SJSA1 (cell line): ENCODE measurements around the gene IL12RB1. TPM values are rescaled to one million over a fixed set of nuclear protein-coding genes. Genes with fewer than 3 reads are reported as not detected.
"Not testable (repeated sequence)": the region's sequence is repeated elsewhere in the genome, so short reads cannot be mapped to it uniquely, and the experiment has no call there.

Experiments used
- DNase-seq, 2 experiments: peaks; one replicate each; pipeline ENCODE4 v3.0.0-alpha.2; 2015 to 2020; ENCODE audit warnings: low spot score in 2 of 2, low read depth in 1 of 2
- H3K27ac ChIP-seq: fragments of 250-450 bp; sonication (Bioruptor Pico); 2 replicates; pipeline ENCODE4 v1.5.1; 2020; ENCODE audit warnings: mild to moderate bottlenecking, moderate library complexity
- H3K27me3 ChIP-seq: fragments of 250-450 bp; sonication (Bioruptor Pico); replicated peaks from 2 replicates; pipeline ENCODE4 v1.5.1; 2020; ENCODE audit warnings: mild to moderate bottlenecking, moderate library complexity
- H3K36me3 ChIP-seq: fragments of 250-450 bp; sonication (Bioruptor Pico); 2 replicates; pipeline ENCODE4 v1.5.1; 2020; ENCODE audit warnings: mild to moderate bottlenecking
- H3K4me1 ChIP-seq: fragments of 250-450 bp; sonication (Bioruptor Pico); replicated peaks from 2 replicates; pipeline ENCODE4 v1.6.1; 2021; ENCODE audit warnings: mild to moderate bottlenecking
- H3K4me3 ChIP-seq: fragments of 250-450 bp; sonication (Bioruptor Pico); 2 replicates; pipeline ENCODE4 v1.5.1; 2020; ENCODE audit warnings: mild to moderate bottlenecking
- H3K9me3 ChIP-seq: fragments of 250-450 bp; sonication (Bioruptor Pico); replicated peaks from 2 replicates; pipeline ENCODE4 v1.5.1; 2020; ENCODE audit warnings: mild to moderate bottlenecking
- total RNA-seq: library from RNA; depleted of rRNA; stranded (reverse); fragments of >200 nt; shearing (Covaris generic); gene quantifications from 2 replicates; pipeline ENCODE4 v1.2.3, GENCODE V29; 2014

Gene IL12RB1
- total RNA-seq, 1 experiment from 2014 or later: 0.21 TPM

GRCh38 chr19:18090545-18091216 lies 3.9 kb upstream of the IL12RB1 start:
- Histone ChIP-seq H3K27ac (no peak overlapping the region), H3K4me1 (peaks cover 6% of the 10 kb centered on the region), H3K9me3 (no peaks in the 10 kb centered on the region), H3K4me3 (no peak overlapping the region), H3K27me3 (no peaks in the 10 kb centered on the region), H3K36me3 (no peaks in the 10 kb centered on the region)
- DNase-seq: no peak

- H3K4me3 ChIP-seq: no peak overlapping the region
- peaks cover 6% of the 10 kb centered on the region for H3K4me1 ChIP-seq
- no peak overlapping the region for H3K27ac ChIP-seq
- H3K9me3 ChIP-seq: no peaks in the 10 kb centered on the region
- no peak for DNase-seq
- H3K36me3 ChIP-seq: no peaks in the 10 kb centered on the region
- H3K27me3 ChIP-seq: no peaks in the 10 kb centered on the region
These were observed 3.0 kb upstream of the IL12RB1 start for GRCh38 chr19:18089726-18090125.

- not testable (repeated sequence) for H3K4me3 ChIP-seq, H3K36me3 ChIP-seq, DNase-seq, H3K27me3 ChIP-seq, H3K27ac ChIP-seq, H3K9me3 ChIP-seq, H3K4me1 ChIP-seq
These were observed 2.4 kb upstream of the IL12RB1 start for GRCh38 chr19:18089096-18089541.

GRCh38 chr19:18085702-18086457 lies 854 bp downstream of the IL12RB1 start:
- DNase-seq: no peak
- H3K36me3 ChIP-seq: no peaks in the 10 kb centered on the region
- H3K4me1 ChIP-seq: peaks cover 6% of the 10 kb centered on the region
- H3K27me3 ChIP-seq: no peaks in the 10 kb centered on the region
- no peaks in the 10 kb centered on the region for H3K9me3 ChIP-seq
- no peak overlapping the region for H3K27ac ChIP-seq
- H3K4me3 ChIP-seq: no peak overlapping the region

- Histone ChIP-seq H3K4me1 (peaks cover 6% of the 10 kb centered on the region), H3K4me3 (no peak overlapping the region), H3K36me3 (no peaks in the 10 kb centered on the region), H3K9me3 (no peaks in the 10 kb centered on the region), H3K27ac (no peak overlapping the region), H3K27me3 (no peaks in the 10 kb centered on the region)
- DNase-seq: no peak
These were observed 2.6 kb downstream of the IL12RB1 start for GRCh38 chr19:18083929-18084684.

GRCh38 chr19:18074192-18074591 lies 12.5 kb downstream of the IL12RB1 start:
- no peaks in the 10 kb centered on the region for H3K27me3 ChIP-seq

GRCh38 chr19:18073197-18073596 lies 13.5 kb downstream of the IL12RB1 start:
- H3K9me3 ChIP-seq: no peaks in the 10 kb centered on the region
- H3K27me3 ChIP-seq: no peaks in the 10 kb centered on the region
- no peak overlapping the region for H3K4me3 ChIP-seq
- no peak for DNase-seq
- no peak overlapping the region for H3K27ac ChIP-seq
- no peaks in the 10 kb centered on the region for H3K4me1 ChIP-seq
- H3K36me3 ChIP-seq: no peaks in the 10 kb centered on the region

More at GRCh38 chr19:18074192-18074591, 12.5 kb downstream of the IL12RB1 start:
- Histone ChIP-seq H3K4me3 (no peak overlapping the region), H3K36me3 (no peaks in the 10 kb centered on the region), H3K9me3 (no peaks in the 10 kb centered on the region), H3K4me1 (no peaks in the 10 kb centered on the region), H3K27ac (no peak overlapping the region)
- DNase-seq: no peak

GRCh38 chr19:18072335-18072734 lies 14.4 kb downstream of the IL12RB1 start:
- Histone ChIP-seq H3K9me3 (no peaks in the 10 kb centered on the region), H3K4me1 (no peaks in the 10 kb centered on the region), H3K36me3 (no peaks in the 10 kb centered on the region), H3K4me3 (no peak overlapping the region), H3K27ac (no peak overlapping the region), H3K27me3 (no peaks in the 10 kb centered on the region)
- no peak for DNase-seq

- no peaks in the 10 kb centered on the region for H3K36me3 ChIP-seq
- H3K9me3 ChIP-seq: no peaks in the 10 kb centered on the region
- H3K27ac ChIP-seq: no peak overlapping the region
- DNase-seq: no peak
- H3K4me3 ChIP-seq: no peak overlapping the region
- H3K4me1 ChIP-seq: no peaks in the 10 kb centered on the region
- H3K27me3 ChIP-seq: no peaks in the 10 kb centered on the region
These were observed 16.6 kb downstream of the IL12RB1 start for GRCh38 chr19:18070181-18070580.

GRCh38 chr19:18069383-18069782 lies 17.4 kb downstream of the IL12RB1 start:
- H3K27me3 ChIP-seq: no peaks in the 10 kb centered on the region
- H3K9me3 ChIP-seq: no peaks in the 10 kb centered on the region
- no peaks in the 10 kb centered on the region for H3K4me1 ChIP-seq
- no peak for DNase-seq
- no peaks in the 10 kb centered on the region for H3K36me3 ChIP-seq
- no peak overlapping the region for H3K27ac ChIP-seq
- H3K4me3 ChIP-seq: no peak overlapping the region

- H3K4me1 ChIP-seq: no peaks in the 10 kb centered on the region
These were observed 18.3 kb downstream of the IL12RB1 start for GRCh38 chr19:18068395-18068794.

GRCh38 chr19:18065173-18065495 lies 21.6 kb downstream of the IL12RB1 start:
- Histone ChIP-seq H3K27me3 (no peaks in the 10 kb centered on the region), H3K27ac (no peak overlapping the region), H3K4me1 (no peaks in the 10 kb centered on the region), H3K9me3 (no peaks in the 10 kb centered on the region), H3K36me3 (no peaks in the 10 kb centered on the region), H3K4me3 (no peak overlapping the region)
- DNase-seq: no peak

More at GRCh38 chr19:18068395-18068794, 18.3 kb downstream of the IL12RB1 start:
- no peaks in the 10 kb centered on the region for H3K36me3 ChIP-seq
- no peak overlapping the region for H3K4me3 ChIP-seq
- no peaks in the 10 kb centered on the region for H3K9me3 ChIP-seq
- DNase-seq: no peak
- no peaks in the 10 kb centered on the region for H3K27me3 ChIP-seq
- no peak overlapping the region for H3K27ac ChIP-seq

GRCh38 chr19:18063463-18063862 lies 23.3 kb downstream of the IL12RB1 start:
- Histone ChIP-seq H3K27me3 (no peaks in the 10 kb centered on the region), H3K36me3 (no peaks in the 10 kb centered on the region), H3K27ac (no peak overlapping the region), H3K4me3 (no peak overlapping the region), H3K9me3 (no peaks in the 10 kb centered on the region), H3K4me1 (peaks cover 2% of the 10 kb centered on the region)
- no peak for DNase-seq

- Histone ChIP-seq H3K27ac (no peak overlapping the region), H3K9me3 (no peaks in the 10 kb centered on the region), H3K4me3 (no peak overlapping the region), H3K36me3 (no peaks in the 10 kb centered on the region), H3K27me3 (no peaks in the 10 kb centered on the region), H3K4me1 (peaks cover 9% of the 10 kb centered on the region)
- no peak for DNase-seq
These were observed 24.7 kb downstream of the IL12RB1 start for GRCh38 chr19:18062028-18062427.
